ENCODE measurements around the gene PHACTR3.

The PHACTR3 gene

GRCh38 chr20:59751075-59751711 is 146.9 kb downstream of the PHACTR3 start:
- peak; percentile 22 to 27 for DNase-seq (ENCODE audit: low read depth in 2 of 2)

- DNase-seq (ENCODE audit: low read depth in 2 of 2) = no peak
These were observed 147.8 kb downstream of the PHACTR3 start for GRCh38 chr20:59752101-59752586.

GRCh38 chr20:59752704-59753460 is 148.5 kb downstream of the PHACTR3 start:
- no peak for DNase-seq (ENCODE audit: low read depth in 2 of 2)

GRCh38 chr20:59753836-59754235 is 149.5 kb downstream of the PHACTR3 start:
- DNase-seq (ENCODE audit: low read depth in 2 of 2) = no peak

- no peak for DNase-seq (ENCODE audit: low read depth in 2 of 2)
These were observed 150.2 kb downstream of the PHACTR3 start for GRCh38 chr20:59754551-59754950.

GRCh38 chr20:59756241-59756640 is 151.9 kb downstream of the PHACTR3 start:
- DNase-seq (ENCODE audit: low read depth in 2 of 2) = no peak

- DNase-seq (ENCODE audit: low read depth in 2 of 2) = no peak
These were observed 159.7 kb downstream of the PHACTR3 start for GRCh38 chr20:59764037-59764436.

- DNase-seq (ENCODE audit: low read depth in 2 of 2) = no peak
These were observed 161.3 kb downstream of the PHACTR3 start for GRCh38 chr20:59765599-59766177.

GRCh38 chr20:59767656-59768055 is 163.3 kb downstream of the PHACTR3 start:
- DNase-seq (ENCODE audit: low read depth in 2 of 2) = no peak

GRCh38 chr20:59770270-59770669 is 165.9 kb downstream of the PHACTR3 start:
- no peak for DNase-seq (ENCODE audit: low read depth in 2 of 2)

- no peak for DNase-seq (ENCODE audit: low read depth in 2 of 2)
These were observed 166.5 kb downstream of the PHACTR3 start for GRCh38 chr20:59770851-59771250.

GRCh38 chr20:59771506-59772372 is 167.4 kb downstream of the PHACTR3 start:
- no peak for DNase-seq (ENCODE audit: low read depth in 2 of 2)

- no peak for DNase-seq (ENCODE audit: low read depth in 2 of 2)
These were observed 168.0 kb downstream of the PHACTR3 start for GRCh38 chr20:59772373-59772705.

GRCh38 chr20:59772931-59773913 is 168.9 kb downstream of the PHACTR3 start:
- DNase-seq (ENCODE audit: low read depth in 2 of 2) = no peak

GRCh38 chr20:59774204-59774641 is 169.9 kb downstream of the PHACTR3 start:
- DNase-seq (ENCODE audit: low read depth in 2 of 2) = no peak

- no peak for DNase-seq (ENCODE audit: low read depth in 2 of 2)
These were observed 170.8 kb downstream of the PHACTR3 start for GRCh38 chr20:59774921-59775686.

- no peak for DNase-seq (ENCODE audit: low read depth in 2 of 2)
These were observed 171.3 kb downstream of the PHACTR3 start for GRCh38 chr20:59775687-59776055.

GRCh38 chr20:59776059-59776603 is 171.8 kb downstream of the PHACTR3 start:
- no peak for DNase-seq (ENCODE audit: low read depth in 2 of 2)

GRCh38 chr20:59776626-59777330 is 172.4 kb downstream of the PHACTR3 start:
- no peak for DNase-seq (ENCODE audit: low read depth in 2 of 2)
